Vagina (tissue), 2 donors: ENCODE measurements around the gene TOGARAM2. TPM values are rescaled to one million over a fixed set of nuclear protein-coding genes. Genes with fewer than 3 reads are reported as not detected.

Experiments
- DNase-seq, 2 donors: peaks; one replicate each; pipeline ENCODE4 v3.0.0-alpha.2; 2017; ENCODE audit errors: extremely low spot score in 2 of 2
- H3K27ac ChIP-seq: fragments of 200-600 bp; sonication (generic); one replicate; pipeline ENCODE4 v1.5.1; 2019
- H3K27me3 ChIP-seq: fragments of 200-600 bp; sonication (generic); one replicate; pipeline ENCODE4 v1.5.1; 2019
- H3K36me3 ChIP-seq, 2 donors: fragments of 200-600 bp; sonication (generic); one replicate each; pipeline ENCODE4 v1.5.1; 2017 to 2019
- H3K4me1 ChIP-seq: fragments of 200-600 bp; sonication (generic); one replicate; pipeline ENCODE4 v1.5.1; 2019
- H3K4me3 ChIP-seq, 2 donors: fragments of 200-600 bp; sonication (generic); 1 replicate in 1 of 2; 2 replicates in 1 of 2; pipeline ENCODE4 v1.5.1; 2016 to 2019
- H3K9me3 ChIP-seq: fragments of 200-600 bp; sonication (generic); one replicate; pipeline ENCODE4 v1.5.1; 2019
- POLR2A ChIP-seq, 2 donors: fragments of 450-650 bp; IDR thresholded peaks; one replicate each; pipeline ENCODE4 v1.6.1; 2017; ENCODE audit warnings: antibody characterized with exemption in 2 of 2, mild to moderate bottlenecking in 2 of 2, moderate library complexity in 2 of 2
- POLR2AphosphoS5 ChIP-seq, 2 donors: sonication (generic); formaldehyde crosslinking; IDR thresholded peaks; one replicate each; pipeline ENCODE4 v1.9.0; 2017; ENCODE audit warnings: antibody characterized with exemption in 2 of 2, mild to moderate bottlenecking in 2 of 2, low read depth in 1 of 2; ENCODE audit not compliant: insufficient read depth in 1 of 2
- intact Hi-C: fragments of 100-400 bp; cut with DNase I; formaldehyde crosslinking; loops from one replicate; pipeline ENCODE4 v1.15.1; 2023
- total RNA-seq: library from RNA; depleted of rRNA; stranded (reverse); fragments of >200 nt; gene quantifications from one replicate; pipeline ENCODE4 v1.2.3, GENCODE V29; 2016
- TF ChIP-seq, protein P1 (sequence below), 3 experiments: fragments of 450-650 bp in 2 of 3; fragments of 200-600 bp in 1 of 3; sonication (generic) in 1 of 3; IDR thresholded peaks; one replicate each; pipeline ENCODE4 v1.5.1; 2017 to 2019; ENCODE audit warnings: antibody characterized with exemption in 3 of 3, mild to moderate bottlenecking in 2 of 3, moderate library complexity in 2 of 3

TOGARAM2 gene
- total RNA-seq, 1 donor from 2014 or later, result under 0.01 TPM

DNA sequence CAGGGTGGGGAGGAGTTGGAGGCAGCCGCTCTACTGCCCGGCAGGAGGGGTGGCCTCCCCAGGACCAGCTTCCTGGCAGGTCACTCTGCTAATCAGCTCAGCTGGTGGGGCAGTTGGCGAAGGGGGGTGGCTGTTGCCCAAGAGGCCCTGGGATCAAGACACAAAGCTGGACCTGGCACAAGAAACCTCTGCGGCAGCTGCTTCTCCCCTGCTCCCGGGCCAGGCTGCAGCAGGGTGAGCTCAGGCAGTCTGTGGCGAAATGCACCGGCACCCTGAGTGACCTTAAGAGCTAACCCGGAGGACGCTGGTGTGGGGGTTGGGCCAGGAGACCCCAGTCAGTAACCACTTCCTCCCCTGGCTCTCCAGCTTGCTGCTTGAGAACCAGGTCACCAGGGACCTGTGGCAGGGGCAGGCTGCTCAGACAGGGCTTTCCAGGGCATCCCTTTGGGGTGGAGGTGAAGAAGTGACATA lies 31.1 kb downstream of the TOGARAM2 start:
- Histone ChIP-seq H3K4me1 (peaks cover 28% of the 10 kb centered on the region), H3K4me3 (no peak overlapping the region), H3K27me3 (no peaks in the 10 kb centered on the region), H3K9me3 (no peaks in the 10 kb centered on the region), H3K27ac (peak overlapping the region; percentile 56), H3K36me3 (no peaks in the 10 kb centered on the region)
- DNase-seq, result no peak
- TF ChIP-seq POLR2A (IDR thresholded peaks at IDR 0.05) (no peak), POLR2AphosphoS5 (IDR thresholded peaks at IDR 0.05; ENCODE audit: insufficient read depth in 1 of 2, low read depth in 1 of 2) (no peak)
- TF ChIP-seq, protein P1, sequence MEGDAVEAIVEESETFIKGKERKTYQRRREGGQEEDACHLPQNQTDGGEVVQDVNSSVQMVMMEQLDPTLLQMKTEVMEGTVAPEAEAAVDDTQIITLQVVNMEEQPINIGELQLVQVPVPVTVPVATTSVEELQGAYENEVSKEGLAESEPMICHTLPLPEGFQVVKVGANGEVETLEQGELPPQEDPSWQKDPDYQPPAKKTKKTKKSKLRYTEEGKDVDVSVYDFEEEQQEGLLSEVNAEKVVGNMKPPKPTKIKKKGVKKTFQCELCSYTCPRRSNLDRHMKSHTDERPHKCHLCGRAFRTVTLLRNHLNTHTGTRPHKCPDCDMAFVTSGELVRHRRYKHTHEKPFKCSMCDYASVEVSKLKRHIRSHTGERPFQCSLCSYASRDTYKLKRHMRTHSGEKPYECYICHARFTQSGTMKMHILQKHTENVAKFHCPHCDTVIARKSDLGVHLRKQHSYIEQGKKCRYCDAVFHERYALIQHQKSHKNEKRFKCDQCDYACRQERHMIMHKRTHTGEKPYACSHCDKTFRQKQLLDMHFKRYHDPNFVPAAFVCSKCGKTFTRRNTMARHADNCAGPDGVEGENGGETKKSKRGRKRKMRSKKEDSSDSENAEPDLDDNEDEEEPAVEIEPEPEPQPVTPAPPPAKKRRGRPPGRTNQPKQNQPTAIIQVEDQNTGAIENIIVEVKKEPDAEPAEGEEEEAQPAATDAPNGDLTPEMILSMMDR (IDR thresholded peaks at IDR 0.05), result no peak
- intact Hi-C loops, result no loop called here

DNA sequence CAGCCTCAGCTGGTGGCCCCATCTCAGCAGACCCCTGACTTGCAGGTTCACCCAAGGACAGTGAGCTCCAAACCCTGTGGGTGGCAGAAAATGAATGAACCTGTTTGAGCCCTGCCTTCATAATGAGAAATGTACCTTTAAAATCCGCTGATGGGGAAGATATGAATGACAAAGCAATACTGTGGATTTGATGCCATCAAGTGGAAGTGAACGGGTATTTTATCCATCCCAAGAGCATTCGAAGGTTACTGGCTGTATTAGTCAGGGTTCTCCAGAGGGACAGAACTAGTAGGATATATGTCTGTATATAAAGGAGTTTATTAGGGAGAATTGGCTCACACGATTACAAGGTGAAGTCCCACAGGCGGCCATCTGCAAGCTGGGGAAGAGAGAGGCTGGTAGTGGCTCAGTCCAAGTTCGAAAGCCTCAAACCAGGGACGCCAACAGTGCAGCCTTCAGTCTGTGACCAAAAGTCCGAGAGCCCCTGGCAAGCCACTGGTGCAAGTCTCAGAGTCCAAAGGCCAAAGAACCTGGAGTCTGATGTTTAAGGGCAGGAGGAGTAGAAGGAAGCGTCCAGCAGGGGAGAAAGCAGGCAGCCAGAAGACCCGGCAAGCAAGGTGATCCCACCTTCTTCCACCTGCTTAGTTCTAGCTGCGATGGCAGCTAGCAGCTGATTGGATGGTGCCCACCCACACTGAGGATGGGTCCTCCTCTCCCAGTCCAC lies 32.1 kb downstream of the TOGARAM2 start:
- Histone ChIP-seq H3K4me3 (no peak overlapping the region), H3K36me3 (no peaks in the 10 kb centered on the region), H3K27ac (no peak overlapping the region), H3K9me3 (no peaks in the 10 kb centered on the region), H3K27me3 (no peaks in the 10 kb centered on the region), H3K4me1 (peaks cover 28% of the 10 kb centered on the region)
- no peak for DNase-seq
- no peak for TF ChIP-seq POLR2AphosphoS5 (IDR thresholded peaks at IDR 0.05; ENCODE audit: insufficient read depth in 1 of 2, low read depth in 1 of 2)
- no peak for TF ChIP-seq POLR2A (IDR thresholded peaks at IDR 0.05)
- TF ChIP-seq, protein P1 (IDR thresholded peaks at IDR 0.05), result no peak
- intact Hi-C loops, result no loop called here

DNA sequence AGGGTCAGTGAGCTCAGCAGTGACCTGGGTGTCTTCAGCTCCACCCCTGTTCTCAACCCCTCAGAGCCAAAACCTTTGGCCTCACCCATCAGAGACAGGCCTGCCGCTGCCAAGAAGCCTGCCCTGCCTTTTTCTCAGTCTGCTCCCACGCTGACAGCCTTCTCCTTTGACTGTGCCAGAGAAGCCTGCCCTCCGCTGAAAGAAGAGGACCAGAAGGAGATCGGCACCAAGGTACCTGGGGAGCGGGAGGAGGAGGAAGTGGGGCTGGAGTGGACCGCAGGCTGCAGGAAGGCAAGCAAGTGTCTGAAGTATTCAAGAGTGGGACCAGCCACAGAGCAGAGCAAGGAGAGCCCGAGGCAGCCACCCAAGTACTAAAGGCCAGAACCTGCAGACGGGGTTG lies 33.2 kb downstream of the TOGARAM2 start:
- Histone ChIP-seq H3K4me1 (peaks cover 28% of the 10 kb centered on the region), H3K27ac (no peak overlapping the region), H3K4me3 (no peak overlapping the region), H3K27me3 (no peaks in the 10 kb centered on the region), H3K36me3 (no peaks in the 10 kb centered on the region), H3K9me3 (no peaks in the 10 kb centered on the region)
- intact Hi-C loops, result no loop called here
- no peak for DNase-seq
- TF ChIP-seq POLR2AphosphoS5 (IDR thresholded peaks at IDR 0.05; ENCODE audit: insufficient read depth in 1 of 2, low read depth in 1 of 2) (no peak), POLR2A (IDR thresholded peaks at IDR 0.05) (no peak)
- TF ChIP-seq, protein P1 (IDR thresholded peaks at IDR 0.05), result no peak

DNA sequence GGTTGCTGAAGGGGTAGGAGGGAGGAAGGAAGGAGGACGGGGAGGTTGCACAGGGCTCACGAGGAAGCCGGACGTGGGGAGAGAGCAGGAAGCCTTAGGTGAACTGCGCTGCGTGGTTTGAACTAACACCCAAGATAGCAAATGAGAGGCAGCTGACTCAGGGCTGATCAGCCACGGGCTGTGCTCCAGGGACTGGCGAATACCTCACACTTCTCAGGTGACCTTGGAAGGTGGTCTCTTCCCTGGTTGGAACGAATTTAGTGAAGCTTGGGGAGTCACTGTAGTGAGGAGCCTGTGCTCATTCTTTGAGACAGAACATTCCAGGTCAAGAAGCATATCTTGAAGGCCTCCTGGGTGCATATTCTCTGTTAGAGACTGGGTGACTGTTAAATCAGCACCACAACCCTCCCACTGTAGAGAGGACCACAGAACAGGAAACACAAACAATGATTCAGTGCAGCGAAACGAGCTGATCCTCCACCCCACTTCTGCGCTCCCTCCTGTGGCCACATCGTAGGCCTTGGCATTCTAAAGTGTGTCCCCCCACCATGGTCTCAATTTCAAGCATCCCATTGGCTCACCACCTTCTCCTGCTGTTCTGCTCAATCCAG lies 33.8 kb downstream of the TOGARAM2 start:
- Histone ChIP-seq H3K4me3 (no peak overlapping the region), H3K36me3 (no peaks in the 10 kb centered on the region), H3K27ac (no peak overlapping the region), H3K4me1 (peaks cover 28% of the 10 kb centered on the region), H3K27me3 (no peaks in the 10 kb centered on the region), H3K9me3 (no peaks in the 10 kb centered on the region)
- intact Hi-C loops, result no loop called here
- DNase-seq, result no peak
- TF ChIP-seq POLR2AphosphoS5 (IDR thresholded peaks at IDR 0.05; ENCODE audit: insufficient read depth in 1 of 2, low read depth in 1 of 2) (peak in 1 of 2 donors; percentile 39), POLR2A (IDR thresholded peaks at IDR 0.05) (no peak)
- TF ChIP-seq, protein P1 (IDR thresholded peaks at IDR 0.05), result no peak
